Fibroblast of the aortic adventitia (primary cell): ENCODE results near the gene CFL1. TPM values are rescaled to one million over a fixed set of nuclear protein-coding genes. Genes with fewer than 3 reads are reported as not detected.

Experiments
- DNase-seq: peaks from one replicate; pipeline ENCODE4 v3.0.0-alpha.2; 2010; ENCODE audit warnings: low read depth
- H3K4me3 ChIP-seq: 2 replicates; pipeline ENCODE4 v1.5.1; 2011; ENCODE audit warnings: low read depth, mild to moderate bottlenecking, control low read depth, low read length, moderate library complexity
- CTCF ChIP-seq: IDR thresholded peaks from 2 replicates; pipeline ENCODE4 v1.5.1; 2011; ENCODE audit warnings: mild to moderate bottlenecking, low read length, control low read depth, inconsistent platforms; ENCODE audit not compliant: insufficient read depth
- total RNA-seq: library from RNA; depleted of rRNA; stranded (reverse); fragments of >200 nt; gene quantifications from 2 replicates; pipeline ENCODE4 v1.2.3, GENCODE V29; 2012; ENCODE audit warnings: low replicate concordance

CFL1 gene
- total RNA-seq, 1 donor: 713 TPM

- no peak for TF ChIP-seq CTCF
- no peak overlapping the region for H3K4me3 ChIP-seq
- DNase-seq: no peak
Observed at GRCh38 chr11:65810046-65810868, 47.7 kb downstream of the CFL1 start.

GRCh38 chr11:65809496-65809895, 48.5 kb downstream of the CFL1 start:
- H3K4me3 ChIP-seq: no peak overlapping the region
- no peak for TF ChIP-seq CTCF
- no peak for DNase-seq

GRCh38 chr11:65808744-65809341, 49.1 kb downstream of the CFL1 start:
- DNase-seq: no peak
- no peak for TF ChIP-seq CTCF
- H3K4me3 ChIP-seq: no peak overlapping the region

DNA sequence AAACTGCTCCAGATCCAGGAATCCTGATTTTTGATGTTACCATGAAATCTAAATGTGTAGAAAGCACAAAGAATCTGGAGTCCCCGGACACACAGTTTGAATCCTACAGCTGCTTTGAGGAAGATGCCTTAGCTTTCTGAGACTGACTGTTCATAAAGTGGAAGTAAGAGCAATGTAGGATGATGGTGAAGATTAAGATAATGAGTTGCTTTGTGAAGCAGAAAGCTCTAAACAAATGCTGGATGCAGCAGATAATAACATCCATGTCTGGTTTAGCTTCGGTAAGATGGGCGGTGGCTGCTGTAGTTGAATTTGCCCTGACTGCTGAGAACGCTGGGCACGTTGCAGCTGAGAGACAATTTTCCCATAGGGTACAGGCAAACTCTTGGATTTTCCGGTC, 51.0 kb downstream of the CFL1 start:
- no peak for TF ChIP-seq CTCF
- DNase-seq: no peak
- no peak overlapping the region for H3K4me3 ChIP-seq

Other genes with a start within 250 kb of the CFL1 start
- gene MAP3K11, start 244.0 kb downstream of the CFL1 start, total RNA-seq: 22.4 and 30.4 TPM in 2 replicates
- gene PCNX3, start 242.4 kb downstream of the CFL1 start, total RNA-seq: 21.8 and 31.5 TPM in 2 replicates
- 7.5 and 21.7 TPM in 2 replicates for gene SIPA1, start 220.1 kb downstream of the CFL1 start, total RNA-seq
- 10.2 and 39.5 TPM in 2 replicates for gene RELA, start 195.3 kb downstream of the CFL1 start, total RNA-seq
- 35.9 and 59.1 TPM in 2 replicates for gene KAT5, start 145.9 kb downstream of the CFL1 start, total RNA-seq
- gene RNASEH2C, start 137.4 kb downstream of the CFL1 start, total RNA-seq: 44.6 and 49.6 TPM in 2 replicates
- 11.5 and 14.4 TPM in 2 replicates for gene AP5B1, start 77.2 kb downstream of the CFL1 start, total RNA-seq
- not detected in 2 replicates for gene OVOL1, start 71.1 kb downstream of the CFL1 start, total RNA-seq
- 1.6 and 3.3 TPM in 2 replicates for gene SNX32, start 24.2 kb downstream of the CFL1 start, total RNA-seq
- gene MUS81, start 2.3 kb upstream of the CFL1 start, total RNA-seq: 26.3 and 31.8 TPM in 2 replicates
- gene EFEMP2, start 14.6 kb upstream of the CFL1 start, total RNA-seq: 57.3 and 105 TPM in 2 replicates
- gene CTSW, start 21.7 kb upstream of the CFL1 start, total RNA-seq: not detected in 2 replicates
- 71.7 and 157 TPM in 2 replicates for gene FIBP, start 30.3 kb upstream of the CFL1 start, total RNA-seq
- 75.0 and 288 TPM in 2 replicates for gene CCDC85B, start 32.5 kb upstream of the CFL1 start, total RNA-seq
- 11.4 and 73.9 TPM in 2 replicates for gene FOSL1, start 42.2 kb upstream of the CFL1 start, total RNA-seq
- gene C11orf68, start 60.9 kb upstream of the CFL1 start, total RNA-seq: 9.6 and 44.8 TPM in 2 replicates
- gene DRAP1, start 61.2 kb upstream of the CFL1 start, total RNA-seq: 155 and 317 TPM in 2 replicates
- not detected in 2 replicates for gene TSGA10IP, start 87.3 kb upstream of the CFL1 start, total RNA-seq
- gene SART1, start 103.6 kb upstream of the CFL1 start, total RNA-seq: 22.7 and 71.2 TPM in 2 replicates
- gene EIF1AD, start 144.0 kb upstream of the CFL1 start, total RNA-seq: 21.9 and 26.4 TPM in 2 replicates
- gene BANF1, start 144.3 kb upstream of the CFL1 start, total RNA-seq: 44.1 and 57.7 TPM in 2 replicates
- 1.7 TPM in 1 of 2 replicates, not detected in the other for gene CST6, start 153.8 kb upstream of the CFL1 start, total RNA-seq
- gene CATSPER1, start 168.3 kb upstream of the CFL1 start, total RNA-seq: not detected in 2 replicates
- gene GAL3ST3, start 191.0 kb upstream of the CFL1 start, total RNA-seq: not detected in 2 replicates
- 158 and 255 TPM in 2 replicates for gene SF3B2, start 194.2 kb upstream of the CFL1 start, total RNA-seq
- gene PACS1, start 212.1 kb upstream of the CFL1 start, total RNA-seq: 18.6 and 31.5 TPM in 2 replicates